A549 (cell line): ENCODE results near the gene CSNK1A1L.

ENCODE experiments used
- CHD2 ChIP-seq: fragments of 150-350 bp; IDR thresholded peaks from 2 replicates; pipeline ENCODE4 v1.6.1; 2014; ENCODE audit warnings: low read length; ENCODE audit not compliant: partially characterized antibody
- EP300 ChIP-seq, 2 experiments: fragments of >200 bp; sonication (Bioruptor Twin); formaldehyde crosslinking; IDR thresholded peaks; 2 replicates in 1 of 2; 3 replicates in 1 of 2; pipeline ENCODE4 v1.6.1; 2016 to 2017
- ESRRA ChIP-seq: fragments of 150-350 bp; IDR thresholded peaks from 2 replicates; pipeline ENCODE4 v1.6.1; 2014; ENCODE audit warnings: mild to moderate bottlenecking, low read length, borderline replicate concordance
- HDAC2 ChIP-seq: fragments of 200-600 bp; sonication (generic); IDR thresholded peaks from 2 replicates; pipeline ENCODE4 v1.6.1; 2016
- JUNB ChIP-seq: fragments of >200 bp; sonication (Bioruptor Twin); formaldehyde crosslinking; IDR thresholded peaks from 2 replicates; pipeline ENCODE4 v1.6.1; 2016
- MAFK ChIP-seq: fragments of 450-650 bp; IDR thresholded peaks from 2 replicates; pipeline ENCODE4 v1.6.1; 2014; ENCODE audit not compliant: partially characterized antibody
- MYC ChIP-seq: IDR thresholded peaks from 2 replicates; pipeline ENCODE4 v1.6.1; 2012; ENCODE audit warnings: mild to moderate bottlenecking, inconsistent platforms, low read length, improper control_type of control experiment, borderline replicate concordance
- POLR2A ChIP-seq: IDR thresholded peaks from 2 replicates; pipeline ENCODE4 v1.6.1; 2012; ENCODE audit warnings: mild to moderate bottlenecking, low read length
- RFX5 ChIP-seq: fragments of 450-650 bp; IDR thresholded peaks from 2 replicates; pipeline ENCODE4 v1.7.1; 2014; ENCODE audit warnings: antibody characterized with exemption, mild to moderate bottlenecking, moderate library complexity
- TP53 ChIP-seq: fragments of 250-450 bp; sonication (Bioruptor Pico); IDR thresholded peaks from 2 replicates; pipeline ENCODE4 v1.5.0; 2021; ENCODE audit warnings: mild to moderate bottlenecking, moderate library complexity
- TF ChIP-seq, protein P1 (sequence below): fragments of 450-650 bp; IDR thresholded peaks from 2 replicates; pipeline ENCODE4 v1.6.1; 2014; ENCODE audit warnings: antibody characterized with exemption
- TF ChIP-seq, protein P2 (sequence below): fragments of >200 bp; sonication (Bioruptor Twin); formaldehyde crosslinking; IDR thresholded peaks from 3 replicates; pipeline ENCODE4 v1.5.1; 2016
- TF ChIP-seq, protein P3 (sequence below): IDR thresholded peaks from 2 replicates; pipeline ENCODE4 v1.6.1; 2012
- TF ChIP-seq, protein P4 (sequence below): fragments of 200-600 bp; sonication (generic); IDR thresholded peaks from 2 replicates; pipeline ENCODE4 v1.6.1; 2016; ENCODE audit warnings: antibody characterized with exemption, mild to moderate bottlenecking, moderate library complexity

DNA sequence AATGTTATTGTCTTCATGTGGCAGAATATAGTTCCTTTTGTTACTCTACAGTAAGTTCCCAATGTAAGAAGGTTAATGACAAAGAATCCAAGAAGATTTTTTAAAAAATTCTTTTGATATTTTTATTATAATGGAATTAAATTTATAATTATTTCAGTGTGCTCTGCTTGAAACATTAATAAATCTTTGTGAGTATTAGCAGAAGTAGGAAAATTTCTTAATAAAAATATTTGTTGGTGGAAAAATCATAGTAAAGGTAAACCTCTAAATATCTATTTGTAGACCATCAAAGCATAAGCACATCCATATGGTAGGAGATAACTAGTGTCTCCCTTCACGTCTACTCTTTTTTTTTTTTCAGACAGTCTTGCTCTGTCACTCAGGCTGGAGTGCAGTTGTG lies 4.3 kb downstream of the CSNK1A1L start:
- TF ChIP-seq EP300 (IDR thresholded peaks at IDR 0.05) = no peak
- TF ChIP-seq, protein P1, sequence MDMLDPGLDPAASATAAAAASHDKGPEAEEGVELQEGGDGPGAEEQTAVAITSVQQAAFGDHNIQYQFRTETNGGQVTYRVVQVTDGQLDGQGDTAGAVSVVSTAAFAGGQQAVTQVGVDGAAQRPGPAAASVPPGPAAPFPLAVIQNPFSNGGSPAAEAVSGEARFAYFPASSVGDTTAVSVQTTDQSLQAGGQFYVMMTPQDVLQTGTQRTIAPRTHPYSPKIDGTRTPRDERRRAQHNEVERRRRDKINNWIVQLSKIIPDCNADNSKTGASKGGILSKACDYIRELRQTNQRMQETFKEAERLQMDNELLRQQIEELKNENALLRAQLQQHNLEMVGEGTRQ = no peak
- no peak for TF ChIP-seq POLR2A
- TF ChIP-seq JUNB = no peak
- no peak for TF ChIP-seq ESRRA
- TF ChIP-seq, protein P2, sequence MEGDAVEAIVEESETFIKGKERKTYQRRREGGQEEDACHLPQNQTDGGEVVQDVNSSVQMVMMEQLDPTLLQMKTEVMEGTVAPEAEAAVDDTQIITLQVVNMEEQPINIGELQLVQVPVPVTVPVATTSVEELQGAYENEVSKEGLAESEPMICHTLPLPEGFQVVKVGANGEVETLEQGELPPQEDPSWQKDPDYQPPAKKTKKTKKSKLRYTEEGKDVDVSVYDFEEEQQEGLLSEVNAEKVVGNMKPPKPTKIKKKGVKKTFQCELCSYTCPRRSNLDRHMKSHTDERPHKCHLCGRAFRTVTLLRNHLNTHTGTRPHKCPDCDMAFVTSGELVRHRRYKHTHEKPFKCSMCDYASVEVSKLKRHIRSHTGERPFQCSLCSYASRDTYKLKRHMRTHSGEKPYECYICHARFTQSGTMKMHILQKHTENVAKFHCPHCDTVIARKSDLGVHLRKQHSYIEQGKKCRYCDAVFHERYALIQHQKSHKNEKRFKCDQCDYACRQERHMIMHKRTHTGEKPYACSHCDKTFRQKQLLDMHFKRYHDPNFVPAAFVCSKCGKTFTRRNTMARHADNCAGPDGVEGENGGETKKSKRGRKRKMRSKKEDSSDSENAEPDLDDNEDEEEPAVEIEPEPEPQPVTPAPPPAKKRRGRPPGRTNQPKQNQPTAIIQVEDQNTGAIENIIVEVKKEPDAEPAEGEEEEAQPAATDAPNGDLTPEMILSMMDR = no peak
- TF ChIP-seq, protein P3, sequence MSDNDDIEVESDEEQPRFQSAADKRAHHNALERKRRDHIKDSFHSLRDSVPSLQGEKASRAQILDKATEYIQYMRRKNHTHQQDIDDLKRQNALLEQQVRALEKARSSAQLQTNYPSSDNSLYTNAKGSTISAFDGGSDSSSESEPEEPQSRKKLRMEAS = no peak
- TF ChIP-seq, protein P4, sequence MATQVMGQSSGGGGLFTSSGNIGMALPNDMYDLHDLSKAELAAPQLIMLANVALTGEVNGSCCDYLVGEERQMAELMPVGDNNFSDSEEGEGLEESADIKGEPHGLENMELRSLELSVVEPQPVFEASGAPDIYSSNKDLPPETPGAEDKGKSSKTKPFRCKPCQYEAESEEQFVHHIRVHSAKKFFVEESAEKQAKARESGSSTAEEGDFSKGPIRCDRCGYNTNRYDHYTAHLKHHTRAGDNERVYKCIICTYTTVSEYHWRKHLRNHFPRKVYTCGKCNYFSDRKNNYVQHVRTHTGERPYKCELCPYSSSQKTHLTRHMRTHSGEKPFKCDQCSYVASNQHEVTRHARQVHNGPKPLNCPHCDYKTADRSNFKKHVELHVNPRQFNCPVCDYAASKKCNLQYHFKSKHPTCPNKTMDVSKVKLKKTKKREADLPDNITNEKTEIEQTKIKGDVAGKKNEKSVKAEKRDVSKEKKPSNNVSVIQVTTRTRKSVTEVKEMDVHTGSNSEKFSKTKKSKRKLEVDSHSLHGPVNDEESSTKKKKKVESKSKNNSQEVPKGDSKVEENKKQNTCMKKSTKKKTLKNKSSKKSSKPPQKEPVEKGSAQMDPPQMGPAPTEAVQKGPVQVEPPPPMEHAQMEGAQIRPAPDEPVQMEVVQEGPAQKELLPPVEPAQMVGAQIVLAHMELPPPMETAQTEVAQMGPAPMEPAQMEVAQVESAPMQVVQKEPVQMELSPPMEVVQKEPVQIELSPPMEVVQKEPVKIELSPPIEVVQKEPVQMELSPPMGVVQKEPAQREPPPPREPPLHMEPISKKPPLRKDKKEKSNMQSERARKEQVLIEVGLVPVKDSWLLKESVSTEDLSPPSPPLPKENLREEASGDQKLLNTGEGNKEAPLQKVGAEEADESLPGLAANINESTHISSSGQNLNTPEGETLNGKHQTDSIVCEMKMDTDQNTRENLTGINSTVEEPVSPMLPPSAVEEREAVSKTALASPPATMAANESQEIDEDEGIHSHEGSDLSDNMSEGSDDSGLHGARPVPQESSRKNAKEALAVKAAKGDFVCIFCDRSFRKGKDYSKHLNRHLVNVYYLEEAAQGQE = no peak
- no peak for TF ChIP-seq HDAC2
- TF ChIP-seq RFX5 = no peak
- TF ChIP-seq MAFK = no peak
- no peak for TF ChIP-seq MYC
- TF ChIP-seq CHD2 = no peak
- no peak for TF ChIP-seq TP53 (CRISPR knock-in tag)
